Gastroesophageal sphincter (tissue), 4 donors: Measurements from ENCODE around the gene SPACA5B. TPM values are rescaled to one million over a fixed set of nuclear protein-coding genes. Genes with fewer than 3 reads are reported as not detected.
"Not testable (repeated sequence)": the region's sequence is repeated elsewhere in the genome, so short reads cannot be mapped to it uniquely, and the experiment has no call there.

ENCODE experiments used
- ATAC-seq: fragments of 150-250 bp; one replicate; pipeline ENCODE4 v1.9.1; 2016; ENCODE audit warnings: mild to moderate bottlenecking, moderate library complexity
- H3K27ac ChIP-seq, 4 donors: fragments of 200-600 bp; sonication (generic) in 3 of 4; 1 replicate in 3 of 4; 2 replicates in 1 of 4; pipeline ENCODE4 v1.5.1; 2016 to 2019
- H3K27me3 ChIP-seq: fragments of 200-600 bp; sonication (generic); one replicate; pipeline ENCODE4 v1.5.1; 2019
- H3K36me3 ChIP-seq, 2 donors: fragments of 200-600 bp; sonication (generic); one replicate each; pipeline ENCODE4 v1.5.1; 2019; ENCODE audit warnings: control low read depth in 1 of 2
- H3K4me1 ChIP-seq, 3 donors: fragments of 200-600 bp; sonication (generic); 1 replicate in 2 of 3; 2 replicates in 1 of 3; pipeline ENCODE4 v1.5.1; 2016 to 2019; ENCODE audit warnings: control low read depth in 2 of 3
- H3K4me3 ChIP-seq, 2 donors: fragments of 200-600 bp; sonication (generic); one replicate each; pipeline ENCODE4 v1.5.1; 2019; ENCODE audit warnings: mild to moderate bottlenecking in 1 of 2, moderate library complexity in 1 of 2
- H3K9me3 ChIP-seq, 3 donors: fragments of 200-600 bp; sonication (generic); one replicate each; pipeline ENCODE4 v1.5.1; 2017 to 2019; ENCODE audit warnings: control low read depth in 2 of 3
- EP300 ChIP-seq: sonication (generic); formaldehyde crosslinking; IDR thresholded peaks from one replicate; pipeline ENCODE4 v1.6.1; 2017; ENCODE audit warnings: antibody characterized with exemption, mild to moderate bottlenecking
- POLR2A ChIP-seq, 2 donors: fragments of 450-650 bp; IDR thresholded peaks; one replicate each; pipeline ENCODE4 v1.6.1; 2017; ENCODE audit warnings: antibody characterized with exemption in 2 of 2, mild to moderate bottlenecking in 2 of 2, moderate library complexity in 1 of 2
- POLR2AphosphoS5 ChIP-seq: sonication (generic); formaldehyde crosslinking; IDR thresholded peaks from one replicate; pipeline ENCODE4 v1.6.1; 2017; ENCODE audit warnings: antibody characterized with exemption
- WGBS, 2 donors: methylation state at CpG; one replicate each; pipeline ENCODE4 v1.1.5; 2018; ENCODE audit warnings: low coverage in 1 of 2; 5-methylcytosine and 5-hydroxymethylcytosine counted together
- total RNA-seq, 4 donors: library from RNA; depleted of rRNA; stranded (reverse); fragments of >200 nt; gene quantifications; one replicate each; pipeline ENCODE4 v1.1.0, GENCODE V29; 2016
- TF ChIP-seq, protein P1 (sequence below), 4 experiments: fragments of 200-600 bp in 2 of 4; fragments of 450-650 bp in 2 of 4; sonication (generic) in 1 of 4; IDR thresholded peaks; one replicate each; pipeline ENCODE4 v1.5.1; 2017 to 2019; ENCODE audit warnings: antibody characterized with exemption in 4 of 4, mild to moderate bottlenecking in 2 of 4, moderate library complexity in 2 of 4

SPACA5B gene
- total RNA-seq: not detected

DNA sequence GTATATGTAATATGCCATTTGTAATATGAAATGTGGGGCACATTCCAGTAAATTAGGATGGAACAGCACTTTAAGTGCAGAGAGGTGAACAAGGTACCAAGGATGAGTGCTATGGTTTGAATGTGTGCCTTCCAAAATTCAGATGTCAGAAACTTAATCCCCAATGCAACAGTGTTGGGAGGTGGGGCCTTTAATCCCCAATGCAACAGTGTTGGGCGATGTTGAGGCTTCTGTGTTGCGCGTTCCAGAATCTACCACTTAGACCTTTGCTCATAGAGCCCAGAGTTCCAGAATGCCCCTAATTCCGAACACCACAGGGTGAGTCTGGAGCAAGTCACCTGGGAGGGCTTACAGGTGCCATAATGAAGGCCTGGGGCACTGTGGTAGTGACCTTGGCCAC lies at the start of gene SPACA5B:
Gene SPACA5B (plus strand): TSS at position 301 of the 400 bp plus-strand sequence. CDS start 62 bp downstream, at position 363.
- H3K27ac ChIP-seq, H3K27me3 ChIP-seq, H3K4me3 ChIP-seq, H3K36me3 ChIP-seq, H3K4me1 ChIP-seq, H3K9me3 ChIP-seq, ATAC-seq: not testable (repeated sequence)
- WGBS, 2 donors: no CpG with 5 or more reads among the region's 4 CpGs

DNA sequence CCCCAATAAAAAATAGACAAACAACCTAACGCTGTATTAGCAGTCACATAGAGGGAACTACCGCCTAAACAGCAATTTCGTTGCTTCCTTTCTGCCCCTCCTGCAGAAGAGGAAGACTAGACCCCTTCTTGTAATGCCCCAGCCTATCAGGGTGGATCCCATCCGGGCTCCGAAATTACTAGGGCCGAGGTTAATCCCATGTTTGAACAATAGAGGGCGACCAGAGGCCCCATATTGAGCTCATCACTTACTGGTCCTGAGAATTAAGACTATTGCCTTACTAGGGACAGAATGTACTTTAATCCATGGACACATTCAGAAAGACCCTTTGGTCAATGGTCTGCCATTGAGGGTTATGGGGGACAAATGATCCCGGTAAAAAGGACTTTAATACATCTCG lies 47.2 kb upstream of the SPACA5B start:
- no peaks in the 10 kb centered on the region for H3K27me3 ChIP-seq
- TF ChIP-seq POLR2AphosphoS5: no peak
- TF ChIP-seq, protein P1, sequence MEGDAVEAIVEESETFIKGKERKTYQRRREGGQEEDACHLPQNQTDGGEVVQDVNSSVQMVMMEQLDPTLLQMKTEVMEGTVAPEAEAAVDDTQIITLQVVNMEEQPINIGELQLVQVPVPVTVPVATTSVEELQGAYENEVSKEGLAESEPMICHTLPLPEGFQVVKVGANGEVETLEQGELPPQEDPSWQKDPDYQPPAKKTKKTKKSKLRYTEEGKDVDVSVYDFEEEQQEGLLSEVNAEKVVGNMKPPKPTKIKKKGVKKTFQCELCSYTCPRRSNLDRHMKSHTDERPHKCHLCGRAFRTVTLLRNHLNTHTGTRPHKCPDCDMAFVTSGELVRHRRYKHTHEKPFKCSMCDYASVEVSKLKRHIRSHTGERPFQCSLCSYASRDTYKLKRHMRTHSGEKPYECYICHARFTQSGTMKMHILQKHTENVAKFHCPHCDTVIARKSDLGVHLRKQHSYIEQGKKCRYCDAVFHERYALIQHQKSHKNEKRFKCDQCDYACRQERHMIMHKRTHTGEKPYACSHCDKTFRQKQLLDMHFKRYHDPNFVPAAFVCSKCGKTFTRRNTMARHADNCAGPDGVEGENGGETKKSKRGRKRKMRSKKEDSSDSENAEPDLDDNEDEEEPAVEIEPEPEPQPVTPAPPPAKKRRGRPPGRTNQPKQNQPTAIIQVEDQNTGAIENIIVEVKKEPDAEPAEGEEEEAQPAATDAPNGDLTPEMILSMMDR (IDR thresholded peaks at IDR 0.05): peak; percentile 25 to 60 (median 48)
- no peaks in the 10 kb centered on the region for H3K9me3 ChIP-seq
- H3K36me3 ChIP-seq: no peaks in the 10 kb centered on the region
- no peaks in the 10 kb centered on the region for H3K4me1 ChIP-seq
- H3K4me3 ChIP-seq: no peak overlapping the region
- 14 to 15% methylated on average over 5 to 7 of the region's 9 CpGs for WGBS, 2 donors
- no peak overlapping the region for H3K27ac ChIP-seq
- peak; percentile 65 for ATAC-seq

- no peak for TF ChIP-seq EP300
- TF ChIP-seq, protein P1 (IDR thresholded peaks at IDR 0.05): no peak
- TF ChIP-seq POLR2A (IDR thresholded peaks at IDR 0.05): no peak
- TF ChIP-seq POLR2AphosphoS5: no peak
- WGBS, 2 donors: 63 to 100% methylated on average over 2 to 3 of the region's 5 CpGs
- no peak overlapping the region for H3K27ac ChIP-seq
Measured at GRCh38 chrX:48083706-48084105, 46.7 kb upstream of the SPACA5B start.

GRCh38 chrX:48086082-48086481 lies 44.3 kb upstream of the SPACA5B start:
- no peak for ATAC-seq
- Histone ChIP-seq H3K4me3 (no peak overlapping the region), H3K27me3 (no peaks in the 10 kb centered on the region), H3K36me3 (no peaks in the 10 kb centered on the region), H3K4me1 (no peaks in the 10 kb centered on the region), H3K9me3 (no peaks in the 10 kb centered on the region), H3K27ac (no peak overlapping the region)
- TF ChIP-seq EP300 (no peak), POLR2A (IDR thresholded peaks at IDR 0.05) (no peak), POLR2AphosphoS5 (no peak)
- TF ChIP-seq, protein P1 (IDR thresholded peaks at IDR 0.05): no peak

More at GRCh38 chrX:48083706-48084105, 46.7 kb upstream of the SPACA5B start:
- no peak overlapping the region for H3K4me3 ChIP-seq
- no peak for ATAC-seq
- H3K36me3 ChIP-seq: no peaks in the 10 kb centered on the region
- no peaks in the 10 kb centered on the region for H3K9me3 ChIP-seq
- no peaks in the 10 kb centered on the region for H3K4me1 ChIP-seq
- no peaks in the 10 kb centered on the region for H3K27me3 ChIP-seq

GRCh38 chrX:48090123-48090522 lies 40.3 kb upstream of the SPACA5B start:
- Histone ChIP-seq H3K4me3 (no peak overlapping the region), H3K27ac (no peak overlapping the region), H3K4me1 (no peaks in the 10 kb centered on the region), H3K9me3 (no peaks in the 10 kb centered on the region), H3K27me3 (no peaks in the 10 kb centered on the region), H3K36me3 (no peaks in the 10 kb centered on the region)
- TF ChIP-seq, protein P1 (IDR thresholded peaks at IDR 0.05): no peak
- 59 to 73% methylated on average over 1 to 4 of the region's 5 CpGs for WGBS, 2 donors
- ATAC-seq: no peak

- H3K27ac ChIP-seq, H3K4me1 ChIP-seq, ATAC-seq, H3K9me3 ChIP-seq, H3K4me3 ChIP-seq, H3K36me3 ChIP-seq, H3K27me3 ChIP-seq: not testable (repeated sequence)
- WGBS, 2 donors: 33% methylated on average over 1 of the region's 3 CpGs; no CpG with 5 or more reads in 1 of the 2 donors
Measured at GRCh38 chrX:48092558-48092957, 37.9 kb upstream of the SPACA5B start.
